D721Med (cell line): ENCODE results near the gene HRG.

Experiments used
- DNase-seq: peaks from one replicate; pipeline ENCODE4 v3.0.0; 2011; ENCODE audit warnings: low spot score; ENCODE audit not compliant: insufficient read length
- FAIRE-seq: peaks from 2 replicates; lab custom pipeline; 2011; peaks lifted over from hg19 to GRCh38; lab: Jason Lieb, UNC
- TF ChIP-seq, protein P1 (sequence below): IDR thresholded peaks from 2 replicates; pipeline ENCODE4 v1.5.1; 2012; ENCODE audit warnings: mild to moderate bottlenecking, control low read depth; ENCODE audit not compliant: insufficient read depth; ENCODE audit errors: missing control alignments

The HRG gene

DNA sequence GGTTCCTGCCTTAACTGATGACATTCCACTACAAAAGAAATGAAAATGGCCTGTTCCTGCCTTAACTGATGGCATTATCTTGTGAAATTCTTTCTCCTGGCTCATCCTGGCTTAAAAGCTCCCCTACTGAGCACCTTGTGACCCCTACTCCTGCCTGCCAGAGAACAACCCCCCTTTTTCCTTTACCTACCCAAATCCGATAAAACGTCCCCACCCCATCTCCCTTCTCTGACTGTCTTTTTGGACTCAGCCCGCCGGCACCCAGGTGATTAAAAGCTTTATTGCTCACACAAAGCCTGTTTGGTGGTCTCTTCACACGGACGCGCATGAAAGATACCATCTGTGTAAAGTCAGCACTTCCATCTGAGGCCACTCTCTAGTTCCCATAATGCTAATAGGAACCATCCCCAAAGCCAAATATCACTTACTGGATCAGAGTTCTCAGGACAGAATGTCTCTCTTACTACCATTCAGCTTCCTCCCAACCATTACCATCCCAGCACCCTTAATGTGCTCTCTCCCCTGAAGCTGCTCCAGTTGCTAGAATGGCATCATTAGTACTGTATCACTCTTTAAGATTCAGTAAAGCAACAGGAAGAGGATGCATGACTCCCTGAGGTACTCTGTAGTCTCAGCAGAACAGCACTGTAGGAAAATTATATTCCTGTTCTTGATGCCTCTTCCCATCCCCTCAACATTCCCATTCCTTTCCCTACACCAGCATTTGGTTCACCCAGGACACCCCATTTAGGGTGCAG, 2.3 kb upstream of the HRG start:
- DNase-seq (no peak), FAIRE-seq (no peak)
- TF ChIP-seq, protein P1, sequence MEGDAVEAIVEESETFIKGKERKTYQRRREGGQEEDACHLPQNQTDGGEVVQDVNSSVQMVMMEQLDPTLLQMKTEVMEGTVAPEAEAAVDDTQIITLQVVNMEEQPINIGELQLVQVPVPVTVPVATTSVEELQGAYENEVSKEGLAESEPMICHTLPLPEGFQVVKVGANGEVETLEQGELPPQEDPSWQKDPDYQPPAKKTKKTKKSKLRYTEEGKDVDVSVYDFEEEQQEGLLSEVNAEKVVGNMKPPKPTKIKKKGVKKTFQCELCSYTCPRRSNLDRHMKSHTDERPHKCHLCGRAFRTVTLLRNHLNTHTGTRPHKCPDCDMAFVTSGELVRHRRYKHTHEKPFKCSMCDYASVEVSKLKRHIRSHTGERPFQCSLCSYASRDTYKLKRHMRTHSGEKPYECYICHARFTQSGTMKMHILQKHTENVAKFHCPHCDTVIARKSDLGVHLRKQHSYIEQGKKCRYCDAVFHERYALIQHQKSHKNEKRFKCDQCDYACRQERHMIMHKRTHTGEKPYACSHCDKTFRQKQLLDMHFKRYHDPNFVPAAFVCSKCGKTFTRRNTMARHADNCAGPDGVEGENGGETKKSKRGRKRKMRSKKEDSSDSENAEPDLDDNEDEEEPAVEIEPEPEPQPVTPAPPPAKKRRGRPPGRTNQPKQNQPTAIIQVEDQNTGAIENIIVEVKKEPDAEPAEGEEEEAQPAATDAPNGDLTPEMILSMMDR, result no peak

DNA sequence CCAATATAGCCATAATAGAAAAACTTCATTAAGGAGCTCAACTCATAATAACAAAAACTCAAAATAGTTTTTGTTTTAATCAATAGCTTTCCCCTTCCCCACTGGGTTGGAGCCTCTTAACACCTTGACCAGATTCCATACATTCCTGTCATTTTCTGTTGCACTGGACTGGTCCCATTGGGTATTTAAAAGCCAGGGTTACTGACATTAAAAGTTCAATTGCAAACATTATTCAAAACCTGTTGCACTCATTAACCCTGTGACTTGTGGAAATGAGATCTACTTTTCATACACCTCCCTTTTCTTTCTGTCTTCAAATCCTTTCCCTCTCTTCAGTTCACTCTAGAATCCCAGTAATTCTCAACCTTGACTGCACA, 1.7 kb upstream of the HRG start:
- TF ChIP-seq, protein P1, result no peak
- DNase-seq (no peak), FAIRE-seq (no peak)

DNA sequence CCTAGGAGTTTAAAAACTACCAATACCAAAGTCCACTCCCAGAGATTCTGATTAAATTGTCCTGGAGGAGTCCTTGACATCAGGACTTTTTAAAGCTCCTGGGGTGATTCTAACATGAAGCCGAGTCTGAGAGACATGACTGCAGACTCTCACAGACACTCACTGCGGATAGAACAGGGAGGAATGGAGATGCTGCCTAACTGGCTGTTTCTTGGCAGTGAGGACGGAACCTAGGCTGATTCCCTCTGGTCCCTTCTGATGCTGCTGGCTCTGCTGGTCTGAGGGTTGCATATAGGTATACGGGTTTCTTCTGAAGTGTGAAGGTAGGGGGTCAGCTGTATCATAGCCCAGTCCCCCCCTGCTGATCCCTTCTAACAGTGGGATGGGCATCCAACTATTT, 1.3 kb upstream of the HRG start:
- no peak for FAIRE-seq

DNA sequence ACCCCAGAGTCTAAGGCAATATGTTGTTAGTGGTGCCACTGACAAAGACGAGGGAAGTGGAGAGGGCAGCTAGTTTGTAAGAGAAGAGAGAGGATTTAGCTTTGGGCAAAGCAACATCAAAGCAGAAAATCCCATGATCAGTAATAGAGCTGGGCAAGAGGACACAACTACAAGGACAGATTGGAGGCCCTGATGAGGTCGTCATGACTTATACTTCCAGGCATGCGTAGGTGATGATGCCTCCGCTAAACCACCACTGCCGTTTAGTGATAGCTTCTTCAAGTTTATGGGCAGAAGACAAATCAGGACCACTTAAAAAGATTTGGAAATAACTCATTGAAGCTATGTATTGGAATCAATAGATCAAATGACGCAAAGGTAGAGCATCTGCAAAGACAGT, 2.6 kb downstream of the HRG start:
- TF ChIP-seq, protein P1, result no peak
- FAIRE-seq (no peak), DNase-seq (no peak)

More for the DNA sequence above, 1.3 kb upstream of the HRG start:
- no peak for DNase-seq
- TF ChIP-seq, protein P1, result no peak

DNA sequence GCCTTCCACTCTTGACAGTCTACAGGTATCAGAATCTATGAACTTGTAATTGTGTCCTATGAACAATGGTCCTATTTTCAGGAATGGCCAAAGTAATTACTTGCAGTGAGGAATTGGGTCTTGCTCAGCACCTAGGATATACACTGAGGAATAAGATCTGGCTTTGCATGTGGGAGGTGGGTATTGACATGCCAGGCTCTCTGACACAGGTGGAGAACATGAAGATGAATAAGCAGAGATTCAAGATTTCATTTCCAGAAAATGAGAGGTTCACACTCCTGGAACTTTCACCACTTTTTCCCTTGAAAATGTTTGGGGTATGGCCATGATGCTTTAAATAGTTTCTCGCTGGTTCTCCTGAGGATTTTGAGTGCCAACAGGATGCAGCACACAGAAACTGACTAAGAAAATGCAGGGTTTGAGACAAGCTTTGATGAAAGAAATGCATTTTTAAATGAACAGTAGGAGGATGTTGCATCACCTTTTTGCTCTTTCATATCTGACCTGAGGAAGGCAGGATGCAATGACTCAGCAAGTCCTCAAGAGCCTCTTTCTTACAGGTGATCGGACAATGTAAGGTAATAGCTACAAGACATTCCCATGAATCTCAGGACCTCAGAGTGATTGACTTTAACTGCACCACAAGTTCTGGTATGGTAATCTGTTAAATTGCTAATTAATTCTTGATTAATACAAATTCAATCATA, 3.7 kb downstream of the HRG start:
- FAIRE-seq (no peak), DNase-seq (no peak)
- TF ChIP-seq, protein P1, result no peak

DNA sequence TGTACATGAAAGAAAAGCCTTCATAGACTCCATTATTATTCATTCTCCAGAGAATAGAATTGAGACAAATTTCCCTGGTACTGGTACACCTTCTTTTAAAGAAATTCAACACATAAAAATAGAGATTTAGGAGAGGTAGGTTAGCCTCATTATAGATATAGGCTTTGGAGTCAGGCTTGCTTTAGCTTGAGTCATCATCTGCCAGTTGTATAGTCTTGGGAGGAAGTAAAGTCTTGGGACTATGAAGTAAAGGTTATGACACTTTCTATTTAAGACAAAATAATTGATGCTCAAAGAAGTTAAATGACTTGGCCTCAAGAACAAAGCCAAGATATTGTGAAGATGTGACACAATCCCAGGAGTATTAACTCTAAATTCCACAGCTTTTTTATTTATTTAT, 4.3 kb downstream of the HRG start:
- TF ChIP-seq, protein P1, result no peak
- FAIRE-seq (no peak), DNase-seq (no peak)

DNA sequence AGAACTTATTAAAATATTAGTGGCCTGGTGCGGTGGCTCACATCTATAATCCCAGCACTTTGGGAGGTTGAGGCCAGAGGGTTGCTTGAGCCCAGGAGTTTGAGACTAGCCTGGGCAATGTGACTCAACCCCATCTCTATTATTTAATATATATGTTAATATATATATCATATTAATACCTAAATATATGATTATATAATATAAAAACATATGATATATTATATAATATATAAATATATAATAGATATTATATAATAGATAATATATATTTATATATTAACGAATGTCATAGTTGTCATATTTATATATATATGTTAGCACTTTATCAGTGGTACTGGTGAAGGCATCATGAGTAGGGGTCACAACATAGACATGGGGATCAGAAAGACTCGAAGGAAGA, 5.2 kb downstream of the HRG start:
- FAIRE-seq (no peak), DNase-seq (no peak)
- TF ChIP-seq, protein P1, result no peak
